Hematopoietic multipotent progenitor cell treated with erythropoietin and hydrocortisone succinate and interleukin-3 and kit ligand, for 6 days (in vitro differentiated cells): ENCODE data around the gene CARD10.
"Not testable (repeated sequence)": the region's sequence is repeated elsewhere in the genome, so short reads cannot be mapped to it uniquely, and the experiment has no call there.

Experiments used
- DNase-seq: peaks from one replicate; pipeline ENCODE4 v3.0.0-alpha.2; 2015

The CARD10 gene

GRCh38 chr22:37485395-37486223, 33.6 kb downstream of the CARD10 start:
- DNase-seq = peak; percentile 44

GRCh38 chr22:37484480-37485394, 34.5 kb downstream of the CARD10 start:
- peak; percentile 91 for DNase-seq

- DNase-seq = peak; percentile 37
These were observed 36.2 kb downstream of the CARD10 start for GRCh38 chr22:37483050-37483449.

GRCh38 chr22:37482244-37482643, 37.0 kb downstream of the CARD10 start:
- DNase-seq = no peak

DNA sequence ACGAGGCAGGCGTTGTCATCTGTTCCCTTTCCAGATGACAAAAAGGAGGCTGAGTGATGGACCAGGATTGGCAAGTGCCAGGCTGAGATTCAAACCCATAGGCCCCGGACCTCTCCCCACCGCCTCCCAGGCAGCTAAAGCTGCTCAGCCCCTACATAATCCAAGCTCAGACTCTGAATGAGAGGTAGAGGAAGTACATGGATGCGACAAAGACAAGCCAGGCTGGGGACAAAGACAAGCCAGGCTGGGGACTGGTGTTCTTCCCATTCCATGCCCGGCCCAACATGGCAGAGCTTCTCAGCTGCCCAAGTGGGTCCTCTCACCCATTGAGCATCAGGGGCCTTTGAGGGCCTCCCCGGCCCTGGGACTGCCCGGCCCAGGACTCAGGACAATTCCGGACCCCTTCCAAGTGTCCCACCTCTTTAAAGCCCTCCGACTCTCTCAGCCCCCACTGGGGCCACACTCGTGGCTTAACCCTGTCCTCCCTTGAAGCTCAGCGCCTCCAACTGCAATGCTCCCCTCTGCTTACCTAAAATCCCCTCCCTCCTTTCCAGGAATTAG, 37.8 kb downstream of the CARD10 start:
- no peak for DNase-seq

DNA sequence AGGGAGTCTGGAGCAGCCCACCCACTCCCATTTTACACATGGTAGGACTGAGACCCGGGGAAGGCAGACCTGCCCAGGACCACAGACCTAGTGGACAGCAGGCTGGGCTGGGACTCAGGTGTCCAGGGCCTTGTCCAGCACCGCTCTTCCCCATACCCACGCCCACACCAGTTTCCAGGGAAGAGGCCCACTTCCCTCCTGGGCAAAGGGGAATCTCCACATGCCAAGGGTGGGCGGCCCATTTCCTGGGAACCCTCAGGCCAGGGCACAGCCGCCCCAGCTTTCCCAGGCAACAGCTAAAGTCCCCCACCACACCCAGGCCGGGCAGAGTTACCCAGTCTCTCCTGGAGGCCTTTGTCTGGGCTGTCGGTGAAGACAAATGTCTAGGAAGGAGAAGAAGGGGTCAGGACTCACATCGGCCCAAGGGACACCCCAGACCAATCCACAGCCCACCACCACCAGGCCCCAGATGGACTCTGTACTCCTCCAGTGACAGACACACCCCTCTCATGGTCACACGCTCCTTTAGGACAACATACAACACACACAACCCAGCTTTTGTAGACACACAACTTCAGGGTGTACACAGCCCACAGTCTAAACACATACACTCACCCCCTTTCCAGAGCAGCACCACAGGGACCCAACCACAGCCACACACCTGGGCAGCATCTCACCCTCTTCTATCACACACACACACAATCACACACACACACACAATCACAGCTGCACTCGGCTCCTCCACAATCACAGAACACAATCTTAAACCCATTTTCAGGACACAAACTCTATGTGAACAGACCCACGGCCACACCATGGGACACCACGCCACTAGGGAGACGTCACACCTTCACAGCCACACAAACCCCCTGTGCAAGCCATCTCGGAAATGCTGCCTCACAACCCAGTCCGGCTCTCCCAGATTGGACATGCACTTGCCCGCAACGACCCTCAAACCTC, 38.5 kb downstream of the CARD10 start:
- no peak for DNase-seq

- no peak for DNase-seq
These were observed 40.0 kb downstream of the CARD10 start for GRCh38 chr22:37479196-37479595.

- no peak for DNase-seq
These were observed 42.6 kb downstream of the CARD10 start for GRCh38 chr22:37476389-37477329.

- DNase-seq = no peak
These were observed 44.6 kb downstream of the CARD10 start for GRCh38 chr22:37474447-37475090.

DNA sequence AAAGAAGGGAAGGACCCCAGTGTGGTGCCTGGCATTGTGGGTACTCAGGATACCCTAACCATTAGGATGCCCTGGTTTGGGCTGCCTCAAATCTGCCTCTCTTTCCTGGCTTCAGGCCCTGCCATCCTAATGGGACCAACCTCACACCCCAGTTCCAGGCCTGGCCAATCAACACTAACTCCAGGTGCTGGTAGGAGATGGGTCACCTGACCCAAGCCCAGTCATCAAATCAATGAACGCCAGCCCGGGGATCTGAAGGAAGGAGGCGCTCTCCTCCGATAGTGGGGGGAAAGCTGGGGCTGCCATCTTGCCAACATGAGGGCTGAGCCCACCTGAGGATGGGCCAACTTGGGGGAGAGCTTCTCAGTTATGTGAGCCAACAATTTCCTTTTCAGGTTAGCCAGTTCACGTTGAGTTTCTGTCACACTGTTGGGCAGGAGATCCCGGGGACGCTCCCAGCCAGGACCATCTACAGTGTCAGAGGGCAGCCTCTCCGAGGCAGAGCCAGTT, 45.7 kb downstream of the CARD10 start:
- DNase-seq = no peak

- DNase-seq = peak; percentile 66
These were observed 46.7 kb downstream of the CARD10 start for GRCh38 chr22:37472418-37473006.

- no peak for DNase-seq
These were observed 47.3 kb downstream of the CARD10 start for GRCh38 chr22:37471727-37472417.

- no peak for DNase-seq
These were observed 49.1 kb downstream of the CARD10 start for GRCh38 chr22:37470087-37470445.

GRCh38 chr22:37469416-37470086, 49.7 kb downstream of the CARD10 start:
- no peak for DNase-seq

GRCh38 chr22:37468201-37468695, 51.0 kb downstream of the CARD10 start:
- DNase-seq = not testable (repeated sequence)

DNA sequence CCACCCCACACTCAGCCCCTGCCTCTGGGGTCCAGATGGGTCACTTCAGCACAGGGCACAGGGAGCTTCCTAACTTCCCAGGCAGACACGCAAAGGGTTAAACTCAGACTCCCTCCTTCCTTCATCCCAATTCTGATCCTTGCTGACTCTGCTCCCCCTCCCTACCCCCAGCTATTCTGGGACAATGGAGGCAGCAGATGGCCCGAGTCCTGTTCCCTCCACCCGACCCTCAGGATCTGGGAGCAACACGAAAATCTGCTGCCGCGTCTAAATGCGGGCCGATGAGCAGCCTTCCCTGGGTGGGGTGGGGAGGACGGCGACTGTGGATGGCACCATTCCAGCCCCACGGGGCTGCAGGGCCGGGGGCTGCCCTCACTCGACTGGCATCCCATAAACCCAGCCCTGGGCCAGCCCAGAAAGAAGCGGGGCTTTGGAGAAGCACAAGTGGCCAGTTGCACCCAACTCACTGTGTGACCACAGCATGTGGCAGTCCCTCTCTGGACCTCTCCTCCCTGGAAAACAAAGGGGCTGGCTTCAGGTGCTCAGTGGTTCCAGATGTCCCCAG, 51.7 kb downstream of the CARD10 start:
- DNase-seq = no peak

- DNase-seq = no peak
These were observed 55.0 kb downstream of the CARD10 start for GRCh38 chr22:37464181-37464580.

DNA sequence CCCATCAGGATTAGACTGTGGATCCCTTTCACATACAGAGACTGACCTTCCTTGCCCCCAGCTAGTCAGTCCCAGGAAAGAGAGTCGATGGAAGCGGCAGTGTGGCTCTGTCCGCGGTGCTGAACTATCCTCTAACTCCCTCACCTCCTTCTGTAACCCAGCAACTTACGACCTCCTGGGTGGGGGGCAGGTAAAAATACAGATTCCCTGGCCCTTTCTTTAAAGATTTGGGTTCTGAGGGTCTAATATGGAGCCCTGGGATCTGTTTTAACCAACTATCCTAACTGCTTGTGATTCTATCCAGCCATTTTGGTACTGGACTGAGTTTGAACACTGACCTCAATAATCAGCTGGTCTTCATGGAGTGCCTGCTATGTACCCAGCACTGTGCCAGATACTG, 56.2 kb downstream of the CARD10 start:
- peak; percentile 79 for DNase-seq
